HG02970 (cell line): ENCODE data around the gene PLPPR3.
"Not testable (repeated sequence)": the region's sequence is repeated elsewhere in the genome, so short reads cannot be mapped to it uniquely, and the experiment has no call there.

Experiments used
- ATAC-seq: cut with Tn5 transposase; IDR thresholded peaks from one replicate; pipeline ENCODE4 v1.9.1; 2021; ENCODE audit warnings: mild to moderate bottlenecking, moderate library complexity, moderate number of reproducible peaks; ENCODE audit not compliant: unreplicated experiment, low FRiP score

The PLPPR3 gene

GRCh38 chr19:829129-829758, 7.5 kb upstream of the PLPPR3 start:
- ATAC-seq: no peak

GRCh38 chr19:827710-828321, 6.1 kb upstream of the PLPPR3 start, which contains the start of gene AZU1:
Gene AZU1, plus strand, starts transcription at chr19:827837. Its CDS starts 10 bp downstream, at chr19:827847.
- ATAC-seq: no peak

GRCh38 chr19:827314-827709, 5.6 kb upstream of the PLPPR3 start:
- no peak for ATAC-seq

GRCh38 chr19:825897-826644, 4.3 kb upstream of the PLPPR3 start:
- no peak for ATAC-seq

- ATAC-seq: no peak
These were observed 3.1 kb upstream of the PLPPR3 start for GRCh38 chr19:824885-825284.

- no peak for ATAC-seq
These were observed 1.9 kb upstream of the PLPPR3 start for GRCh38 chr19:823565-824121.

GRCh38 chr19:821231-821824, 427 bp downstream of the PLPPR3 start:
- no peak for ATAC-seq

- ATAC-seq: not testable (repeated sequence)
These were observed 1.5 kb downstream of the PLPPR3 start for GRCh38 chr19:820212-820611.

- no peak for ATAC-seq
These were observed 5.3 kb downstream of the PLPPR3 start for GRCh38 chr19:816500-816857.

- no peak for ATAC-seq
These were observed 5.8 kb downstream of the PLPPR3 start for GRCh38 chr19:815775-816499.

- no peak for ATAC-seq
These were observed 6.5 kb downstream of the PLPPR3 start for GRCh38 chr19:815079-815774.

- ATAC-seq: no peak
These were observed 7.3 kb downstream of the PLPPR3 start for GRCh38 chr19:814152-815078.

GRCh38 chr19:813219-814151, 8.3 kb downstream of the PLPPR3 start:
- ATAC-seq: no peak

- no peak for ATAC-seq
These were observed 9.0 kb downstream of the PLPPR3 start for GRCh38 chr19:812747-813218.

GRCh38 chr19:812049-812746, 9.6 kb downstream of the PLPPR3 start:
- ATAC-seq: no peak

GRCh38 chr19:811506-812048, 10.2 kb downstream of the PLPPR3 start:
- ATAC-seq: no peak
